Pulmonary artery endothelial cell (primary cell): ENCODE results near the gene DPEP1. TPM values are rescaled to one million over a fixed set of nuclear protein-coding genes. Genes with fewer than 3 reads are reported as not detected.

ENCODE experiments used
- DNase-seq: peaks from one replicate; pipeline ENCODE4 v3.0.0-alpha.2; 2011; ENCODE audit warnings: low read depth, low spot score
- total RNA-seq: library from RNA; depleted of rRNA; stranded (reverse); fragments of >200 nt; gene quantifications from 2 replicates; pipeline ENCODE4 v1.2.3, GENCODE V29; 2014

The DPEP1 gene
- total RNA-seq, 1 donor from 2014 or later: 0.07 TPM

DNA sequence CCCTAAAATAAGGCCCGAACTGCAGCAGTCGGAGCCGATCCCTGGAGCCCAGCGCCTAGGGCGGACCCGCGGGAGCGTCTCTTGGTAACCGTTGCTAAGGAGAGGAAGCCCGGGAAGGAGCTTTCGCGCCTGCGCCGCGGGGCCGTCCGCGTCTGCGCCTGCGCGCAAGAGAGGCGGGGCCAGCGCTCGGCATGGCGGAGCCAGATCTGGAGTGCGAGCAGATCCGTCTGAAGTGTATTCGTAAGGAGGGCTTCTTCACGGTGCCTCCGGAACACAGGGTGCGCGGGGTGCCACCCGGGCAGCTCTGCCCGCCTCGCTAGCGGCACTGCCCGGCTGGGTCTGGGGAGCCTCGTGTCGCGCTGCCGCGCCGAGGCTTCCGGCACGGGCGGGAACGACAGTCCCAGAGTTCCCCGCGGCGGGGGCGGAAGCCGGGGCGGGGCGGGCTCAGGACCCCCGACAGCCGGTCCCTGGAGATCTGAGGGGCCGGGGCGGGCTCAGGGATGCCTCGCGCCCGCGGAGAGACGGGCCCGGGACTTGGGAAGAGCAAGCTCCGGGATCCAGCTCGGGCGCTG lies 73.2 kb downstream of the DPEP1 start, which contains the start of gene CDK10:
TSS of gene CDK10 (plus strand) at position 170 of the 572 bp plus-strand sequence. CDS start at position 192, 22 bp downstream.
- no peak for DNase-seq

- DNase-seq: no peak
These were observed 73.9 kb downstream of the DPEP1 start for GRCh38 chr16:89687092-89687940.

Other genes with a start within 250 kb of the DPEP1 start
- gene ANKRD11, start 123.1 kb upstream of the DPEP1 start, total RNA-seq: 53.0 and 58.1 TPM in 2 replicates
- gene SPG7, start 105.2 kb upstream of the DPEP1 start, total RNA-seq: 99.5 and 119 TPM in 2 replicates
- 2,574 and 3,609 TPM in 2 replicates for gene RPL13, start 53.0 kb upstream of the DPEP1 start, total RNA-seq
- gene CPNE7, start 37.9 kb upstream of the DPEP1 start, total RNA-seq: 5.7 and 20.3 TPM in 2 replicates
- 88.8 and 101 TPM in 2 replicates for gene CHMP1A, start 44.1 kb downstream of the DPEP1 start, total RNA-seq
- gene SPATA33, start 44.2 kb downstream of the DPEP1 start, total RNA-seq: 2.2 and 3.3 TPM in 2 replicates
- gene CDK10, start 73.0 kb downstream of the DPEP1 start, total RNA-seq: 37.9 and 51.5 TPM in 2 replicates
- 14.8 and 16.3 TPM in 2 replicates for gene SPATA2L, start 88.1 kb downstream of the DPEP1 start, total RNA-seq
- gene VPS9D1, start 107.3 kb downstream of the DPEP1 start, total RNA-seq: 5.9 and 7.1 TPM in 2 replicates
- gene ZNF276, start 107.9 kb downstream of the DPEP1 start, total RNA-seq: 18.9 and 25.8 TPM in 2 replicates
- 15.9 and 24.4 TPM in 2 replicates for gene FANCA, start 203.0 kb downstream of the DPEP1 start, total RNA-seq
- gene SPIRE2, start 214.8 kb downstream of the DPEP1 start, total RNA-seq: 0.20 and 1.2 TPM in 2 replicates